HG03565 (cell line): Measurements from ENCODE around the gene HAGHL.
"Not testable (repeated sequence)": the region's sequence is repeated elsewhere in the genome, so short reads cannot be mapped to it uniquely, and the experiment has no call there.

Source experiments
- ATAC-seq: cut with Tn5 transposase; IDR thresholded peaks from one replicate; pipeline ENCODE4 v1.9.1; 2021; ENCODE audit warnings: mild to moderate bottlenecking, moderate library complexity; ENCODE audit not compliant: unreplicated experiment

HAGHL gene

GRCh38 chr16:732332-732731, 5.4 kb downstream of the HAGHL start:
- ATAC-seq = no peak

- no peak for ATAC-seq
Observed at GRCh38 chr16:732936-733335, 6.0 kb downstream of the HAGHL start.

GRCh38 chr16:733382-734207, 6.7 kb downstream of the HAGHL start:
- ATAC-seq = no peak

GRCh38 chr16:734208-734980, 7.5 kb downstream of the HAGHL start:
- no peak for ATAC-seq

- ATAC-seq = no peak
Observed at GRCh38 chr16:734981-735881, 8.3 kb downstream of the HAGHL start.

GRCh38 chr16:735982-736453, 9.1 kb downstream of the HAGHL start:
- no peak for ATAC-seq

- no peak for ATAC-seq
Observed at GRCh38 chr16:736936-737481, 10.1 kb downstream of the HAGHL start.

GRCh38 chr16:739560-740458, 12.9 kb downstream of the HAGHL start:
- no peak for ATAC-seq

GRCh38 chr16:740459-740763, 13.5 kb downstream of the HAGHL start:
- peak; percentile 1 for ATAC-seq

GRCh38 chr16:740764-741505, 14.0 kb downstream of the HAGHL start, which contains the start of gene CIAO3:
Gene CIAO3 (minus strand): TSS chr16:740997. CDS start chr16:740985, 12 bp downstream.
- peak; percentile 70 for ATAC-seq

GRCh38 chr16:741986-742629, 15.2 kb downstream of the HAGHL start:
- ATAC-seq = no peak

- not testable (repeated sequence) for ATAC-seq
Observed at GRCh38 chr16:742894-743293, 16.0 kb downstream of the HAGHL start.

GRCh38 chr16:743794-744500, 17.0 kb downstream of the HAGHL start:
- no peak for ATAC-seq

GRCh38 chr16:745739-746138, 18.8 kb downstream of the HAGHL start:
- ATAC-seq = no peak

- no peak for ATAC-seq
Observed at GRCh38 chr16:746637-747036, 19.7 kb downstream of the HAGHL start.

GRCh38 chr16:747978-748746, 21.3 kb downstream of the HAGHL start:
- ATAC-seq = no peak

- no peak for ATAC-seq
Observed at GRCh38 chr16:749010-749409, 22.1 kb downstream of the HAGHL start.
